ENCODE results near the gene MRPS11.
"Not testable (repeated sequence)": the region's sequence is repeated elsewhere in the genome, so short reads cannot be mapped to it uniquely, and the experiment has no call there.

- TF ChIP-seq, protein P1, sequence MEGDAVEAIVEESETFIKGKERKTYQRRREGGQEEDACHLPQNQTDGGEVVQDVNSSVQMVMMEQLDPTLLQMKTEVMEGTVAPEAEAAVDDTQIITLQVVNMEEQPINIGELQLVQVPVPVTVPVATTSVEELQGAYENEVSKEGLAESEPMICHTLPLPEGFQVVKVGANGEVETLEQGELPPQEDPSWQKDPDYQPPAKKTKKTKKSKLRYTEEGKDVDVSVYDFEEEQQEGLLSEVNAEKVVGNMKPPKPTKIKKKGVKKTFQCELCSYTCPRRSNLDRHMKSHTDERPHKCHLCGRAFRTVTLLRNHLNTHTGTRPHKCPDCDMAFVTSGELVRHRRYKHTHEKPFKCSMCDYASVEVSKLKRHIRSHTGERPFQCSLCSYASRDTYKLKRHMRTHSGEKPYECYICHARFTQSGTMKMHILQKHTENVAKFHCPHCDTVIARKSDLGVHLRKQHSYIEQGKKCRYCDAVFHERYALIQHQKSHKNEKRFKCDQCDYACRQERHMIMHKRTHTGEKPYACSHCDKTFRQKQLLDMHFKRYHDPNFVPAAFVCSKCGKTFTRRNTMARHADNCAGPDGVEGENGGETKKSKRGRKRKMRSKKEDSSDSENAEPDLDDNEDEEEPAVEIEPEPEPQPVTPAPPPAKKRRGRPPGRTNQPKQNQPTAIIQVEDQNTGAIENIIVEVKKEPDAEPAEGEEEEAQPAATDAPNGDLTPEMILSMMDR (IDR thresholded peaks at IDR 0.05): not testable (repeated sequence)
- TF ChIP-seq POLR2A, EP300, POLR2AphosphoS5 (IDR thresholded peaks at IDR 0.05): not testable (repeated sequence)
These were observed 56.6 kb downstream of the MRPS11 start for GRCh38 chr15:88524094-88524493.

Data from stomach (tissue), 4 donors.